ENCODE data around the gene CTIF. TPM values are rescaled to one million over a fixed set of nuclear protein-coding genes. Genes with fewer than 3 reads are reported as not detected.

The CTIF gene
- total RNA-seq, 1 experiment from 2014 or later = 13.6 TPM

- H3K4me3 ChIP-seq = no peak overlapping the region
- H3K4me1 ChIP-seq = no peaks in the 10 kb centered on the region
- no peak overlapping the region for H3K27ac ChIP-seq
- DNase-seq = no peak
- no peaks in the 10 kb centered on the region for H3K9me3 ChIP-seq (replicated peaks)
- no peaks in the 10 kb centered on the region for H3K36me3 ChIP-seq
- no peaks in the 10 kb centered on the region for H3K27me3 ChIP-seq
Observed at GRCh38 chr18:48780913-48781162, 242.0 kb downstream of the CTIF start.

DNA sequence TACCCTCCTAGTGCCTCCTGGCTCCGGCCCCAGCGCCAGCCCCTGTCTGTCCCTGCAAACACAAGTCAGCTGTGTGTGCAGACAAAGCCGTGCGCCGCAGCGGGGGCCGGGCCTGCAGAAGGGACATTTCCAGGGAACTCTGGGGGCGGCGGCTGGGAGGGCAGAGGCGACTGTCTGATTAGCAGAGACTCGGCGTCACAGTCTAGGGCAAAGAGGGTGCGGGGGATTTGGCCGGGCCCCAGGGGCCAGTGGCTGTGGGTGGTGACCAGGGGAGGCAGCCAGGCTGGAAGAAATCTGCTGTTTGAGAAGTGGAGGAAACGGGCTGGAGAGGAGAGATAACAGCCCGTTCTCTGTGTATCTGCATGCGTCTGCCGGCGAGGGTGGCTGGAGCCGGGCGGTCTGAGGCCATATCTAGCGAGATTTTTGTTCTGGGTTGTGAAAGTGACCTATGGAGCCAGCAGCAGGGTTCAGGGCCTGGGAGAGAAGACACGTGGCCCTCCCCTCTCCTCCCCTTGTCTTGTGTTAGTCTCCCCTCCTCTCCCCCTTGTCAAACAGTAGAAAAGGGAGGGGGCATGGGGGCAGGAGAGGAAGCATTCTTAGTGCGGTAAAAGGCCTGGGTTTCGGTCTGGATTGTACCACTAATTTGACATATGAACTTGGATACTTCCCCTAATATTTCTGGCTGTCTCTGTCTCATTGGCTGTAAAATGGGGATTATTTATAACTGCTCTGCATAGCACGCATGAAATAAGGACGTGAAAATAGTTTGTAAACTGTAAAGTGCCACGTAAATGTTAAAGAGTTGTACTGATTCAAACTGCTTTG, 242.5 kb downstream of the CTIF start:
- Histone ChIP-seq H3K4me3 (no peak overlapping the region), H3K36me3 (no peaks in the 10 kb centered on the region), H3K4me1 (no peaks in the 10 kb centered on the region), H3K27ac (no peak overlapping the region), H3K27me3 (no peaks in the 10 kb centered on the region), H3K9me3 (replicated peaks) (no peaks in the 10 kb centered on the region)
- peak in 1 of 2 experiments; percentile 10 for DNase-seq

DNA sequence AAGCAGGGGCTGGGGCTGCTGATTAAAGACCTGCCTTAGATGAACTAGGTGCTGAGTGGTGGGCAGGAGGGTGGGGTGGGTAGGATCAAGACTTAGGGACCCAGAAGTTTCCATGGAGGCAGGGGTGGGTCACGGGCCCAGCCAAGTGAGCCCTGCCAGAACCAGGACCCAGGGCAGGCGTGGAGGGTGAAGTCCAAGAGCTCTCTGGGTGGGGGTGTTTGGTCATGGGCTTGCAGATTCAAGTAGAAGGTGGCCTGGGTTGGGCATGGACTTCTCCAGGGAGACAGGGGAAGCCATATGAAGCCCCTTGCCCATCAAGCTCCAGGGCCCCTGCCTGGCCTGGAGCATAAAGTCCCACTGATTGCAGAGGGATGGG, 243.1 kb downstream of the CTIF start:
- Histone ChIP-seq H3K27me3 (no peaks in the 10 kb centered on the region), H3K36me3 (no peaks in the 10 kb centered on the region), H3K4me1 (no peaks in the 10 kb centered on the region), H3K4me3 (no peak overlapping the region), H3K9me3 (replicated peaks) (no peaks in the 10 kb centered on the region), H3K27ac (no peak overlapping the region)
- no peak for DNase-seq

- Histone ChIP-seq H3K36me3 (no peaks in the 10 kb centered on the region), H3K4me3 (no peak overlapping the region), H3K4me1 (no peaks in the 10 kb centered on the region), H3K27me3 (no peaks in the 10 kb centered on the region), H3K27ac (no peak overlapping the region), H3K9me3 (replicated peaks) (no peaks in the 10 kb centered on the region)
- DNase-seq = no peak
Observed at GRCh38 chr18:48782381-48782861, 243.6 kb downstream of the CTIF start.

- Histone ChIP-seq H3K36me3 (no peaks in the 10 kb centered on the region), H3K4me3 (no peak overlapping the region), H3K27me3 (no peaks in the 10 kb centered on the region), H3K9me3 (replicated peaks) (no peaks in the 10 kb centered on the region), H3K27ac (no peak overlapping the region), H3K4me1 (no peaks in the 10 kb centered on the region)
- no peak for DNase-seq
Observed at GRCh38 chr18:48783616-48784520, 245.0 kb downstream of the CTIF start.

DNA sequence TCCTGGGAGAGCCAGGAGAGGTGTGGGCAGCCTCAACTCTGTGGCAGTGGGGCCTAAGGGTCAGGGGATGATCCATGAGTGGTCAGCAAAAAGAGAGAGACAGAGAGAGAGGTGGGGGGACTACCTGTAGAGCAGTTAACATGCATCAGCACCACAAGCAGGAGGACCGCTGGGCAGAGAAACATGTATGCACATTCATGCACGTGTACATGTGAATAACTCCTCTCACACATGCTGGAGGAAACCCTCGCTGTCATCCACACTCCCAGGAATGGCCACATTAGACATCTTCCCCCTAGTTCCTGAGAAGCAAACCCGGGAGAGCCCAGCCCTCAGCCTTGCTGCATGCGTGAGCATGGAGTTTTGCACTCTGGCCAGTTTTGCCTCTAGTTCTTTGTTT, 245.8 kb downstream of the CTIF start:
- H3K9me3 ChIP-seq (replicated peaks) = no peaks in the 10 kb centered on the region
- no peak overlapping the region for H3K27ac ChIP-seq
- no peak overlapping the region for H3K4me3 ChIP-seq
- no peaks in the 10 kb centered on the region for H3K27me3 ChIP-seq
- DNase-seq = no peak
- H3K4me1 ChIP-seq = no peaks in the 10 kb centered on the region
- no peaks in the 10 kb centered on the region for H3K36me3 ChIP-seq

DNA sequence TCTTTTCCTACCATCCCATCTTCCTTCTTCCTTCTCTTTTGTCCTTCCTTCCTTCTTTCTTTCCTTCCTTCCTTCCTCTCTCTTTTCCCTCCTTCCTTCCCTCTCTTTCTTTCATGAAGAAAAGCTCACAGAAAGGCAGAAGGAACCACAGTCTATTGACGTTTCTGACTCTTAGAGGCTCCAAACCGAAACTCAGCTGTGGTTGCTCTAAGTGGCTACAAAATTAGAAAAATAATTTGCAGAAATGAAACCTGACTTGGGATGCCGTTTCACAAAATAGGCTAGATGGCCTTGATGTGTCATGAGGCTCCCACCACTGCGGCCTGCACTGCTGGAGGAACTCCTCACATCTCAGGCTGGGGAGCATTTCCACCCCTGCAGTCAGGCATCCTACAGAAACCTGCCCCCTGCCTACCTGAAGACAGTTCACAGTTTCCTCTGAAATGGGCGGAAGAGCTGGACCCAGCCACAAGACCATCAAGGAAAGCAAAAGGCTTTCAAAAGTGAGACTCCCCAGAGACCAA, 246.3 kb downstream of the CTIF start:
- no peak overlapping the region for H3K4me3 ChIP-seq
- H3K4me1 ChIP-seq = no peaks in the 10 kb centered on the region
- H3K27me3 ChIP-seq = no peaks in the 10 kb centered on the region
- H3K27ac ChIP-seq = no peak overlapping the region
- no peak for DNase-seq
- no peaks in the 10 kb centered on the region for H3K9me3 ChIP-seq (replicated peaks)
- no peaks in the 10 kb centered on the region for H3K36me3 ChIP-seq

GRCh38 chr18:48785736-48786454, 247.1 kb downstream of the CTIF start:
- no peaks in the 10 kb centered on the region for H3K4me1 ChIP-seq

DNA sequence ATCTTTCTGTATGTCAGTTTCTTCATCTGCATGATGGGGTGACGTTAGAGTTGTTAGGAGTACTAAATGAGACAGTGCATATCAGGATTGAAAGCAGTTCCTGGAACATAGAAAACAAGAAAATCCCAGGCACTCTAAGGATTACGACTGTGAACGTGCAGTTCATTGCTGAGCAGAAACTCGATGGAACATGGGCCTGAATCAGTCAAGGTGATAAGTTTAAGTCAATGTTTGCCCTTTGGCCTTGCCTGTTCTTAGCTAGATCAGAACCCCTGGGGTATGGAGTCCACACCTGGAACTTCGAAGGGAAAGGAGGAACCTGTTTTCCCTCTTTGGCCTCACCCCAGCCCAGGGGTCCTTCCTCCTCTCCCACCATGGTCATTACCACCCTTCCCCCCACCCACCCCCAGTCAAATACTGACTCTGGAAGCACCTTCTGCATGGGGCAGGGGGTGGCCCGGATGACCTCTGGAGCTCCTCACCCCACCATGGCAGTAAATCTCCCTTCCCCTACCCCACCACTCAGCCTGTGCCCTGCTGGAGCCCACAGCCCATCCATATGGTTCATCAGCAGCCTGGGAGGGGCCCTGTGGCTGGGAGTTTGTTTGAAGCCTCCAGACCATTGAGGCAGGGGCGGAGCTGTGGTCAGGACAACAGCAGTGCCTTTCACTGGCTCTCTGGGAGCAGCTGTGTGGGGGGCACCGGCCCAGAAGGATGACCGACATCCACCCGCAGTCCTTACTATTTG, 247.8 kb downstream of the CTIF start:
- Histone ChIP-seq H3K27ac (no peak overlapping the region), H3K4me1 (no peaks in the 10 kb centered on the region), H3K4me3 (no peak overlapping the region), H3K36me3 (no peaks in the 10 kb centered on the region), H3K27me3 (no peaks in the 10 kb centered on the region), H3K9me3 (replicated peaks) (no peaks in the 10 kb centered on the region)
- peak in 1 of 2 experiments; percentile 23 for DNase-seq

More at GRCh38 chr18:48785736-48786454, 247.1 kb downstream of the CTIF start:
- no peak for DNase-seq
- Histone ChIP-seq H3K27me3 (no peaks in the 10 kb centered on the region), H3K9me3 (replicated peaks) (no peaks in the 10 kb centered on the region), H3K4me3 (no peak overlapping the region), H3K27ac (no peak overlapping the region), H3K36me3 (no peaks in the 10 kb centered on the region)

GRCh38 chr18:48787203-48788151, 248.6 kb downstream of the CTIF start:
- Histone ChIP-seq H3K27me3 (no peaks in the 10 kb centered on the region), H3K9me3 (replicated peaks) (no peaks in the 10 kb centered on the region), H3K27ac (no peak overlapping the region), H3K4me1 (no peaks in the 10 kb centered on the region), H3K36me3 (no peaks in the 10 kb centered on the region), H3K4me3 (no peak overlapping the region)
- DNase-seq = no peak

DNA sequence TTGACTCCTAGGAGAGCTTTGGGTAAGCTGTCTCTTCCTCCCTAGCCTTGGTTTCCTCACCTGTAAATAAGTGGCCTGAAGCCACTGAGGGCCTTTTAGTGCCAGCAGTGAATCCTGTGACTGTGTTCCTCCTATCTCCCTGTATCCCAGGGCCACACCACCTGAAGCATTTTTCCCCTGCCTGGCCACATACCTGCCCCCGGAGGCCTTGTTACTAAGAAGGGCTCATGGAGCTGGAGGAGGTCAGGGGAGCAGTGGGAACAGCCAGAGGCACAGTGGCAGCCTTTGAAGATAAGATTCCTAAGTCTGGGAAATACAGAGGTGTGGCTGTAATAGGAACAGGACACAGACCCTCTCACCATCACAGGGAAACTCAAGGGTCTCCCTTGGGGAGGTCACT, 249.5 kb downstream of the CTIF start:
- no peaks in the 10 kb centered on the region for H3K4me1 ChIP-seq
- H3K27ac ChIP-seq = no peak overlapping the region
- no peaks in the 10 kb centered on the region for H3K9me3 ChIP-seq (replicated peaks)
- H3K4me3 ChIP-seq = no peak overlapping the region
- H3K36me3 ChIP-seq = no peaks in the 10 kb centered on the region
- H3K27me3 ChIP-seq = no peaks in the 10 kb centered on the region
- no peak for DNase-seq

DNA sequence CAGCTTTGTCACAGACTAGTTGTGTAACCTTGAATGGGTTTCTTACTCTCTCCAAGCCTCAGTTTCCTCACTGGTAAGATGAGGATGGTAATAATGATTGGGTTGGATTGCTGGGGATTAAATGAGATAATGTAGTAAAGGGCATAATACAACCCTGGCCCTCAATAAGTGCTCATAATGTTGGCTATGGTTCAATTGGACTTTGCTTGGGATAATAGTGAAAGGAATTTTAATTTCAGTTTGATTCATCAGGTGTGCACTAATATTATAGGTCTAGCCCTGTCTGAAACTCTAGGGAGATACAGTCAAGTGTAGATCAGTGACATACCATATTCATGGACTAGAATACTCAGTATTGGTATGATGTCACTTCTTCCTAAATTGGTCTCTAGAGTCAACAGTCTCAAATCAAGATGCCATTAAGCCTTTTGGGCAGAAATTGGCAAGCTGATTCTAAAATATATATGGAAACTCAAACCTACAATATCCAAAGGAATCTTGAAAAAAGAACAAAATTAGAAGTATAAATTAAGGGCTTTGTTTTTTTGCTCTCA, 250.5 kb downstream of the CTIF start:
- H3K9me3 ChIP-seq (replicated peaks) = no peaks in the 10 kb centered on the region
- no peaks in the 10 kb centered on the region for H3K36me3 ChIP-seq
- DNase-seq = no peak
- no peak overlapping the region for H3K4me3 ChIP-seq
- H3K27ac ChIP-seq = no peak overlapping the region
- H3K4me1 ChIP-seq = no peaks in the 10 kb centered on the region
- no peaks in the 10 kb centered on the region for H3K27me3 ChIP-seq

DNA sequence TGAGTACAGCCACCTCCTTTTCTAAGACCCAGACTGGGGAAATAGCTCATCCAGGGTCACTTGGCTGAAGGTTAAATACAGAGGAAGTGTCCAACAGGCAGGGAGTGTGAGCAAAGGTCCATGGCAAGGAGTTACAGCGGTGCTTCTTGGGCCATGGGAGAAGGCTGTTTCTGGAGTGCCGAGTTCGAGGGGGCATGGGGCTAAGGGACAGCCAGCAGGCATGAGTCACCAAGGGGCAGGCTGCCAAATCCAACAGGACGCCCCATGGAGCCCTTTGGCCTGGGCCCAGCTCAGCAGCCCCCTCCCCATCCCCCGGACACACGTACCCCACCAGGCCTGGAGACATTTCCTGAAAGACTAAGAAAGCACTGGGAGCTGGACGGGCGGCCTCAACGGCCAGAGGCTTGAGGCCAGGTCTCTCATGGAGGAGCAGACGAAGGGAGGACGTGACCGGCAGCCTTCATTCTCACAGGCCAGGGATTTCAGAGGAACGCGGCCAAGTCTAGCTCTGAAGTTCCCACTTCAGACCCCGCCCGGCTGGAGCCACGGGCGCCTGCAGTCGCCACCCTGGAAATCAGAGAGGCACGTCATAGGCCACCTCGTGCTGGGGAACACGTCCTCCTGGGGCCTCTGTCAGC, 251.5 kb downstream of the CTIF start:
- Histone ChIP-seq H3K36me3 (no peaks in the 10 kb centered on the region), H3K27me3 (no peaks in the 10 kb centered on the region), H3K4me1 (no peaks in the 10 kb centered on the region), H3K4me3 (no peak overlapping the region), H3K27ac (no peak overlapping the region), H3K9me3 (replicated peaks) (no peaks in the 10 kb centered on the region)
- no peak for DNase-seq

Measured in SJCRH30 (cell line).